HFF-Myc (cell line): ENCODE data around the gene GNB1L.

ENCODE experiments used
- DNase-seq: peaks from one replicate; pipeline ENCODE4 v3.0.0-alpha.2; 2011; ENCODE audit warnings: low read depth; ENCODE audit errors: extremely low read depth
- H3K4me3 ChIP-seq: replicated peaks from 2 replicates; pipeline ENCODE4 v1.5.1; 2011; ENCODE audit warnings: low read depth, mild to moderate bottlenecking, control low read depth, low read length
- CTCF ChIP-seq: IDR thresholded peaks from 2 replicates; pipeline ENCODE4 v1.5.1; 2012; ENCODE audit warnings: mild to moderate bottlenecking, low read depth, low read length, control low read depth; ENCODE audit errors: missing control alignments

Gene GNB1L

DNA sequence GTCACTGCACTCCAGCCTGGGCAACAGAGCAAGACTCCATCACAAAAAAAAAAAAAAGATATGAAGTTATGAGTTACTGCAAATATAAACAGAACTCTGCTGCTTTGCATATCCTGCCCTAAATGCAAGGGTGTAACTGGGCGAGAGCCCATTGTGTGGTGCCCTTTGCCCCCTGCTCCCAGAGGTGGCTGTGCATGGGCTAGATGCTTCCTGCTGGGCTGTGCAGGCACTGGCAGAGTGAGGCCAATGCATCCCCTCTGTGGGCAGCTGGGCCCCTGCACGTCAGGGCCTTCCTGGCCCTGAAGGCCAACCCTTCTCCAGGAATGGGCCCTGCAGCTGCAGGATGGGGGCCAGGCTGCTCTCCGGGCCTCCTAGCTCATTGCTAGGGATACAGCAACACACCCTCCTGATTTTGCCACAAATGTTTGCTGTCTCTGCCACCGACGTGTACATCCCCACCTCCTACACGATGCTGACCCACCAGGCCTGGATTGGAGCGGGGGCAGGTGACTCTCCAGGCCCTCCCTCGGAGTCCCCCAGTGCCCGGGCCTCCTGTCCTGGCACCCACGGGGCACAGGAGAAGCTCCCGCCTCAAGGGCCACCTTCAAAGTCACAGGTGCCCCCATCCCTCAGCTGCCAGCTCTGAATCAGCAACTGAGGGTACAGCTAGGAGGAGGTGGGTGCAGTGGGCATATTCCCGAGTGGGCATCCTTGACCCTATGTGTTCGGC lies 46.2 kb upstream of the GNB1L start:
- no peak for DNase-seq
- TF ChIP-seq CTCF = no peak
- H3K4me3 ChIP-seq = no peak overlapping the region

DNA sequence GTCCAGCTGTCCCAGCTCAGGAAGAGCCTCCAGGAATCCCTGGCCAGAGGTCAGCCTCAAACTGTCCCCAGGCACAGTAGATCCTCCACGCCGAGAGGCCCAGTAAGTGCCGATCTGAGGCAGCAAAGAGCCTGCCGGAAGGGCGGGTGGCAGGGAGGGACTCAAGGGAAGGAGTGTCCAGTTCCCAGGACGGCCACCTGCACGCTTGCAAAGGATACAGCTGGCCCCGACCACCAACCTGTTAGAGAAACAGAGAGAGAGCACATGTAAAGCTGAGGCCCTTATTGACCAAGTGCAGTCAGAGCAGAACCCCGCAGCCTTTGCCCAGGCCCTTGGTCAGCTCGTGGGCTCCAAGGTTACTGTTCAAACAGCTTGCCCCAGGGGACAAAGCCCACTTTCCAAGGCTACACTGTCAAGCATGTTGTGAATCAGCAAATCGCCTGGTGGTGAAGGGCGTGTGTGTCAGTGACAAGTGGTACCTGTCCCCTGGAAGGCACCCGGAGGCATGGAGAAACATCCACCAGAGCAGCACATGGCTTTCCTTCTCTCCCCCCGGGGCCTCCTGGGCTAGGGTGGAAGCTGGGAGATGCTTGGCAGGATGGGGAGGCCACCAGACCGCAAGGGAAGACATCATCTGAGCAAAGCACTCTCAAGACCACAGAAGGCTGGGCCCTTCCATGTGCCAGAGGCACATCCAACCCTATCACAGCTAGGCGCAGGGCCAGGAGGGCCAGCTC lies 44.3 kb upstream of the GNB1L start:
- no peak for DNase-seq
- no peak for TF ChIP-seq CTCF
- no peak overlapping the region for H3K4me3 ChIP-seq

DNA sequence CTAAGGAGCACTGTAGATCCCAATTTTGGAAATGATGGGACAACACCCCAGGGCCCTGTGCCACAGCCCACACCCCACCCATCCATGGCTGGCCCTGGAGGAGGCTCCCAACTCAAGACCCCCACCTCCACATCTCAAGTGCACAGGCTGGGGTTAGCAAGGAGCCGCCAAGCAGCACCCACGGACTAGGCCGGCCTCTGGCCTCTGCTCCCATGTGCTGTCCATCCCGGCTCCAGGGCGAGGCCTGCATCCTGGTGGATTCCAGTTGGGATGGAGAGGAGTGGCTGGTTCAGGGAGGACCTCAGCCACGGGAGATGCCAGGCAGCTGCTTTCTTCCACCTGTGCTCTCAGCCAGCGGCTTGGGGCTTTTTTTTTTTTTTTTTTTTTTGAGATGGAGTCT lies 43.5 kb upstream of the GNB1L start:
- TF ChIP-seq CTCF = no peak
- H3K4me3 ChIP-seq = no peak overlapping the region
- no peak for DNase-seq

DNA sequence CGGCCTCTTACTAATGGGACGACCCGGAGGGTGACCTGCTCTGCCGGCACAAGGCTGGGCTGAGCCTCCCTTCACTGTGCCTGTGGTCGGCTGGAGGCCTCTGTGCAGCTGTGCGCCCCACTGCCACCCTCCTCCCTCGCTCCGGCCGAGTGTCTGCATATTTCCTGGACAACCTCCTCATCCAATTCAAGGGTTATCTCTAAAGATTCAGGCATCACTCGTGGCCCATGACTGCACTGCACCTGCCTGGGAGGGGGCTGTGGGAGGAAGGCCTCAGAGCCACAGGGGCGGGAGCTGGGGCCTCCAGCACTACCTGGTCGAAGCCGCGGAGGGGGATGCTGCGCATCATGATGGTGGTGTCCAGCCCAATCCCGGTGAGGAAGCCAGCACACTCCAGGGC lies 43.1 kb upstream of the GNB1L start:
- no peak for TF ChIP-seq CTCF
- DNase-seq = no peak
- no peak overlapping the region for H3K4me3 ChIP-seq

DNA sequence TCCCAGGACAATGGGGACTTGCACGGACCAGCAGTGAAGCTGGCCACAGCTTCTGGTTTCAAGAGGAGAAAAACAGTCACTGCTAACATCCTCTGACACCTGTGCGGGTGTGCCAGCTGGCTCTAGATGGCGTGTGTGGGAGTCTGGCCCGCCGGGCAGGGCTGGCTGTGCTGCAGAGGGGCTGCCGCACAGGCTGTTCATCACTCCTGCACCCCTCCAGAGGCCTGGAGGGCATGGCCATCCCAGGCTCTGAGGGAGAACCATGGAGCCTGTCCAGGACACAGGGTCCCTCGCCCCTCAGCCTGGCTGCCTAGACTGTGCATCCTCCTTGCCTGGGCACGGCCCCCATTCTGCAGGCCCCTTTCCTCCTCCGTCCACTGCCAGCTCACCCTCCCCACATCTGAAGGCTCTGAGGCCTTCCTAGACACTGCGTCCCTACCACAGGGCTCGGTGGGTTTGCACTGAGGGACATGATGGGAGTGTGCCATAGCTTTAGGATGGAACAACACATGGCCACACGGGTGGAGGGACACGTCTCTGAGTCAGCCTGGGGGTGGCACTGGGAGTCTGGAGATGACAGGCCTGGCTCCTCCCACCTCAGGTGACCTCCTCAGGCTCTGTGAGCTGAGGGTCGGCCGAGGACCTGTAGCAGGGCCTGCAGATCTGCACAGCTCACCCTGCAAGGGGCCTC lies 42.1 kb upstream of the GNB1L start:
- TF ChIP-seq CTCF = no peak
- H3K4me3 ChIP-seq = no peak overlapping the region
- no peak for DNase-seq

DNA sequence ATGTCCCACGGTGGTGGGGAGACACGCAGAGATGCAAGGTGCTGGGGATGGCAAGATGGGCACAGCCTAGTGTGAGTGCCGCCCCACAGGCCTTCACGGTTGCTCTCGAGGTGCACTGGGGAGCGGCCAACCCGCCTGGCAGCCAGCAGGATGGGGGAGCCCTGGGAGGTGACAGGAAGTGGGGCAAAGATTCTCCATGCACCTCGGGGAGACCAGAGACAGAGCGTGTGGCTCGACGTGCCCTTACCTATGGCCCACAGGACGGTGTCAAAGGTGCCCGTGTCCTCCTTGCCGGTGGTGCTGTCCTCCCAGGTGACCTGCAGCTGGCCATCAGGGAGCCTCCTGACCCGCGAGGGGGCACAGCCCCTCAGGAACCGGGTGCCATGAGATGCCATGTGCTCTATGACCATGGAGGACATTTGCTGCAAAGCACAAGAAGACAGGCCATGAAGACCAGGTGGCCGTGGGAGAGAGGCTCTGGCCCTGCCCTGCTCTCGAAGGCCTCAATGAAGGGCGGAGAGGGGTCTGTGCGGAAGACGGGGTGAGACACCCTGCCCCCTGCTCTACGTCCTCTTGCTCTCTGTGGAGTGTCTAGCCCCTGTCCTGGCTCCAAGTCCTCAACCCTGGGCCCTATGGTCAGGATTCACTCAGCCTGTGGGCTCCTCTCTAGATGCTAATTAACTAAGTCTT lies 40.6 kb upstream of the GNB1L start:
- TF ChIP-seq CTCF = no peak
- no peak for DNase-seq
- no peak overlapping the region for H3K4me3 ChIP-seq
